H9 (cell line): ENCODE results near the gene AARSD1. TPM values are rescaled to one million over a fixed set of nuclear protein-coding genes. Genes with fewer than 3 reads are reported as not detected.
A peak's percentile ranks its signal among the peaks of the same experiment; 100 is the strongest.

ENCODE experiments used
- DNase-seq: peaks from one replicate; pipeline ENCODE4 v3.0.0-alpha.2; 2017
- H2AFZ ChIP-seq: one replicate; pipeline ENCODE4 v1.6.1; 2013; ENCODE audit warnings: mild to moderate bottlenecking, low read length, control low read depth, moderate library complexity
- H2AK5ac ChIP-seq: 2 replicates; pipeline ENCODE4 v1.6.1; 2013; ENCODE audit warnings: low read length, control low read depth, mixed read lengths; ENCODE audit not compliant: insufficient read length
- H2BK120ac ChIP-seq: one replicate; pipeline ENCODE4 v1.6.1; 2013; ENCODE audit warnings: low read depth, mild to moderate bottlenecking, low read length, control low read depth, inconsistent platforms; ENCODE audit not compliant: poor library complexity, severe bottlenecking
- H2BK12ac ChIP-seq: 2 replicates; pipeline ENCODE4 v1.6.1; 2013; ENCODE audit warnings: low read length, control low read depth, mixed read lengths, low read depth; ENCODE audit not compliant: insufficient read length
- H2BK15ac ChIP-seq: 2 replicates; pipeline ENCODE4 v1.6.1; 2013; ENCODE audit warnings: low read depth, low read length, control low read depth
- H2BK20ac ChIP-seq: one replicate; pipeline ENCODE4 v1.6.1; 2013; ENCODE audit warnings: low read depth, mild to moderate bottlenecking, low read length, control low read depth, inconsistent platforms; ENCODE audit not compliant: poor library complexity, severe bottlenecking
- H2BK5ac ChIP-seq: 2 replicates; pipeline ENCODE4 v1.6.1; 2013; ENCODE audit warnings: low read length, control low read depth, mixed read lengths; ENCODE audit not compliant: insufficient read length
- H3K14ac ChIP-seq: 2 replicates; pipeline ENCODE4 v1.6.1; 2013; ENCODE audit warnings: low read length, control low read depth; ENCODE audit not compliant: insufficient read depth
- H3K18ac ChIP-seq: 2 replicates; pipeline ENCODE4 v1.6.1; 2013; ENCODE audit warnings: low read depth, mild to moderate bottlenecking, mixed read lengths, low read length, control low read depth; ENCODE audit not compliant: insufficient read length
- H3K23ac ChIP-seq: 2 replicates; pipeline ENCODE4 v1.6.1; 2013; ENCODE audit warnings: low read length, control low read depth, mixed read lengths, low read depth; ENCODE audit not compliant: insufficient read length
- H3K23me2 ChIP-seq: 2 replicates; pipeline ENCODE4 v1.6.1; 2013; ENCODE audit warnings: low read depth, mild to moderate bottlenecking, mixed read lengths, low read length, control low read depth; ENCODE audit not compliant: insufficient read length, poor library complexity, severe bottlenecking
- H3K27ac ChIP-seq: 2 replicates; pipeline ENCODE4 v1.5.1; 2013; ENCODE audit warnings: low read length, control low read depth, mixed read lengths, low read depth; ENCODE audit not compliant: insufficient read length
- H3K27me3 ChIP-seq: 2 replicates; pipeline ENCODE4 v1.6.1; 2013; ENCODE audit warnings: low read length, control low read depth, inconsistent platforms; ENCODE audit not compliant: insufficient read depth
- H3K4ac ChIP-seq: 2 replicates; pipeline ENCODE4 v1.6.1; 2013; ENCODE audit warnings: low read depth, mild to moderate bottlenecking, control low read depth, inconsistent platforms, low read length, moderate library complexity
- H3K4me1 ChIP-seq: 2 replicates; pipeline ENCODE4 v1.6.1; 2013; ENCODE audit warnings: low read length, control low read depth, inconsistent platforms; ENCODE audit not compliant: insufficient read depth
- H3K4me2 ChIP-seq: 2 replicates; pipeline ENCODE4 v1.6.1; 2013; ENCODE audit warnings: low read length, control low read depth, mixed read lengths; ENCODE audit not compliant: insufficient read length, insufficient read depth
- H3K56ac ChIP-seq: 2 replicates; pipeline ENCODE4 v1.6.1; 2013; ENCODE audit warnings: low read depth, mild to moderate bottlenecking, mixed read lengths, low read length, control low read depth; ENCODE audit not compliant: insufficient read length
- H3K79me1 ChIP-seq: 2 replicates; pipeline ENCODE4 v1.6.1; 2013; ENCODE audit warnings: low read depth, mild to moderate bottlenecking, moderate library complexity, low read length, control low read depth, inconsistent platforms; ENCODE audit not compliant: insufficient read depth, poor library complexity, severe bottlenecking
- H3K79me2 ChIP-seq: 2 replicates; pipeline ENCODE4 v1.6.1; 2013; ENCODE audit warnings: low read length, control low read depth, inconsistent platforms; ENCODE audit not compliant: insufficient read depth
- H3K9ac ChIP-seq: 2 replicates; pipeline ENCODE4 v1.6.1; 2013; ENCODE audit warnings: low read length, control low read depth, mixed read lengths; ENCODE audit not compliant: insufficient read length; ENCODE audit errors: extremely low read depth
- H3K9me3 ChIP-seq: one replicate; pipeline ENCODE4 v1.6.1; 2013; ENCODE audit warnings: low read depth, low read length, inconsistent platforms; ENCODE audit not compliant: control insufficient read depth
- H3T11ph ChIP-seq: one replicate; pipeline ENCODE4 v1.6.1; 2013; ENCODE audit warnings: mild to moderate bottlenecking, low read length, control low read depth, inconsistent platforms
- H4K20me1 ChIP-seq: one replicate; pipeline ENCODE4 v1.6.1; 2013; ENCODE audit not compliant: control insufficient read depth, insufficient read length, insufficient read depth
- H4K5ac ChIP-seq: 2 replicates; pipeline ENCODE4 v1.6.1; 2013; ENCODE audit warnings: low read depth, mild to moderate bottlenecking, mixed read lengths, low read length, control low read depth; ENCODE audit not compliant: insufficient read length
- H4K8ac ChIP-seq: replicated peaks from 2 replicates; pipeline ENCODE4 v1.6.1; 2013; ENCODE audit warnings: low read length, control low read depth, mixed read lengths, low read depth; ENCODE audit not compliant: insufficient read length
- H4K91ac ChIP-seq: 2 replicates; pipeline ENCODE4 v1.6.1; 2013; ENCODE audit warnings: low read depth, mild to moderate bottlenecking, moderate library complexity, mixed read lengths, low read length, control low read depth; ENCODE audit not compliant: insufficient read length
- H3K27ac Mint-ChIP-seq, 3 experiments: 2 replicates in 2 of 3; 3 replicates in 1 of 3; pipeline ENCODE4 v1.8.0; 2020 to 2021; ENCODE audit warnings: mixed read lengths in 3 of 3, mild to moderate bottlenecking in 1 of 3, moderate library complexity in 1 of 3
- H3K27me3 Mint-ChIP-seq: 2 replicates; pipeline ENCODE4 v1.8.0; 2021; ENCODE audit warnings: low read depth, mild to moderate bottlenecking, moderate library complexity, mixed read lengths
- H3K36me3 Mint-ChIP-seq, 3 experiments: 2 replicates in 2 of 3; 3 replicates in 1 of 3; pipeline ENCODE4 v1.8.0; 2020 to 2021; ENCODE audit warnings: low read depth in 3 of 3, mixed read lengths in 3 of 3; ENCODE audit not compliant: insufficient read depth in 1 of 3
- H3K4me1 Mint-ChIP-seq, 2 experiments: 2 replicates each; pipeline ENCODE4 v1.8.0; 2020; ENCODE audit warnings: mixed read lengths in 2 of 2
- H3K4me3 Mint-ChIP-seq, 2 experiments: 2 replicates in 1 of 2; 3 replicates in 1 of 2; pipeline ENCODE4 v1.8.0; 2020 to 2021; ENCODE audit warnings: mild to moderate bottlenecking in 2 of 2, mixed read lengths in 2 of 2, moderate library complexity in 1 of 2
- H3K9me3 Mint-ChIP-seq, 2 experiments: 2 replicates in 1 of 2; 3 replicates in 1 of 2; pipeline ENCODE4 v1.8.0; 2020; ENCODE audit warnings: mild to moderate bottlenecking in 2 of 2, mixed read lengths in 2 of 2, moderate library complexity in 1 of 2
- WGBS: extraction: QIAGEN DNeasy Blood & Tissue Kit; methylation state at CpG from one replicate; pipeline ENCODE4 v1.1.7; 2013; ENCODE audit warnings: missing lambda C conversion rate, low lambda C conversion rate, mixed read lengths; ENCODE audit not compliant: insufficient read length; ENCODE audit errors: extremely low coverage; 5-methylcytosine and 5-hydroxymethylcytosine counted together
- total RNA-seq: library from RNA; stranded (reverse); gene quantifications from 2 replicates; pipeline ENCODE4 v1.2.1, GENCODE V29; 2021
- TF ChIP-seq, protein P1 (sequence below): fragments of 200-600 bp; sonication (generic); conservative IDR thresholded peaks from 3 replicates; pipeline ENCODE4 v1.8.0; 2021; ENCODE audit warnings: antibody characterized with exemption, mild to moderate bottlenecking

AARSD1 gene
- total RNA-seq, 1 experiment from 2014 or later, result 68.7 TPM

- Histone ChIP-seq H2BK120ac (no peak overlapping the region), H2BK20ac (no peak overlapping the region), H4K5ac (no peak overlapping the region), H2AFZ (no peak overlapping the region), H3K23me2 (no peaks in the 10 kb centered on the region), H2BK12ac (no peak overlapping the region), H3T11ph (no peak overlapping the region), H3K4ac (no peak overlapping the region), H3K79me2 (no peaks in the 10 kb centered on the region), H3K79me1 (no peaks in the 10 kb centered on the region), H2BK15ac (no peak overlapping the region), H3K14ac (no peak overlapping the region), H3K9me3 (no peaks in the 10 kb centered on the region), H3K4me2 (no peak overlapping the region), H3K18ac (no peak overlapping the region), H3K27ac (no peak overlapping the region), H2AK5ac (no peak overlapping the region), H3K56ac (no peak overlapping the region), H3K4me1 (peaks cover 3% of the 10 kb centered on the region; the same call in 1 of the 2 replicates), H3K27me3 (no peaks in the 10 kb centered on the region), H4K91ac (no peak overlapping the region), H3K23ac (no peak overlapping the region), H4K20me1 (no peaks in the 10 kb centered on the region), H3K9ac (no peak overlapping the region), H4K8ac (no peak overlapping the region), H2BK5ac (no peak overlapping the region)
- H3K36me3 Mint-ChIP-seq, result no peaks in the 10 kb centered on the region
- H3K4me3 Mint-ChIP-seq, result no peak overlapping the region
- TF ChIP-seq, protein P1, sequence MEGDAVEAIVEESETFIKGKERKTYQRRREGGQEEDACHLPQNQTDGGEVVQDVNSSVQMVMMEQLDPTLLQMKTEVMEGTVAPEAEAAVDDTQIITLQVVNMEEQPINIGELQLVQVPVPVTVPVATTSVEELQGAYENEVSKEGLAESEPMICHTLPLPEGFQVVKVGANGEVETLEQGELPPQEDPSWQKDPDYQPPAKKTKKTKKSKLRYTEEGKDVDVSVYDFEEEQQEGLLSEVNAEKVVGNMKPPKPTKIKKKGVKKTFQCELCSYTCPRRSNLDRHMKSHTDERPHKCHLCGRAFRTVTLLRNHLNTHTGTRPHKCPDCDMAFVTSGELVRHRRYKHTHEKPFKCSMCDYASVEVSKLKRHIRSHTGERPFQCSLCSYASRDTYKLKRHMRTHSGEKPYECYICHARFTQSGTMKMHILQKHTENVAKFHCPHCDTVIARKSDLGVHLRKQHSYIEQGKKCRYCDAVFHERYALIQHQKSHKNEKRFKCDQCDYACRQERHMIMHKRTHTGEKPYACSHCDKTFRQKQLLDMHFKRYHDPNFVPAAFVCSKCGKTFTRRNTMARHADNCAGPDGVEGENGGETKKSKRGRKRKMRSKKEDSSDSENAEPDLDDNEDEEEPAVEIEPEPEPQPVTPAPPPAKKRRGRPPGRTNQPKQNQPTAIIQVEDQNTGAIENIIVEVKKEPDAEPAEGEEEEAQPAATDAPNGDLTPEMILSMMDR, result no peak
- no peak for DNase-seq
- peak overlapping the region in 1 of 3 experiments; percentile 87; a peak in 2 of 7 replicates for H3K27ac Mint-ChIP-seq
- no peaks in the 10 kb centered on the region; the same call in 1 of the 2 replicates for H3K27me3 Mint-ChIP-seq
- peaks cover 15 to 16% of the 10 kb centered on the region in 2 experiments for H3K4me1 Mint-ChIP-seq
- H3K9me3 Mint-ChIP-seq, result no peaks in the 10 kb centered on the region
- WGBS, result no CpG with 5 or more reads among the region's 7 CpGs
These were observed 42.0 kb downstream of the AARSD1 start for GRCh38 chr17:42922294-42922693.
